Liver (tissue), 9 donors: ENCODE measurements around the gene RAD9A. TPM values are rescaled to one million over a fixed set of nuclear protein-coding genes. Genes with fewer than 3 reads are reported as not detected.
"Not testable (repeated sequence)": the region's sequence is repeated elsewhere in the genome, so short reads cannot be mapped to it uniquely, and the experiment has no call there.

Experiments
- DNase-seq: peaks from one replicate; pipeline ENCODE4 v3.0.0-alpha.2; 2017; ENCODE audit warnings: low spot score
- H3K27ac ChIP-seq, 2 donors: one replicate each; pipeline ENCODE4 v1.7.0; 2013; ENCODE audit warnings: inconsistent platforms in 2 of 2, low read length in 2 of 2, control low read depth in 1 of 2, low read depth in 1 of 2, mild to moderate bottlenecking in 1 of 2
- H3K27me3 ChIP-seq, 4 donors: one replicate each; pipeline versions ENCODE4 v1.6.1 to v1.7.0; 2013; ENCODE audit warnings: low read length in 3 of 4, inconsistent platforms in 1 of 4, mild to moderate bottlenecking in 1 of 4, moderate library complexity in 1 of 4; ENCODE audit not compliant: control insufficient read depth in 4 of 4, insufficient read depth in 4 of 4
- H3K36me3 ChIP-seq, 4 donors: one replicate each; pipeline versions ENCODE4 v1.6.1 to v1.7.0; 2013; ENCODE audit warnings: low read length in 3 of 4, mild to moderate bottlenecking in 3 of 4, low read depth in 1 of 4, moderate library complexity in 1 of 4; ENCODE audit not compliant: control insufficient read depth in 4 of 4, insufficient read depth in 3 of 4
- H3K4me1 ChIP-seq, 4 donors: one replicate each; pipeline versions ENCODE4 v1.6.1 to v1.7.0; 2013; ENCODE audit warnings: low read length in 3 of 4, mild to moderate bottlenecking in 3 of 4, moderate library complexity in 1 of 4; ENCODE audit not compliant: control insufficient read depth in 4 of 4, insufficient read depth in 4 of 4
- H3K4me3 ChIP-seq, 3 donors: one replicate each; pipeline versions ENCODE4 v1.6.1 to v1.7.0; 2013; ENCODE audit warnings: low read length in 3 of 3, control low read depth in 1 of 3, low read depth in 1 of 3, mild to moderate bottlenecking in 1 of 3
- H3K9ac ChIP-seq, 2 donors: one replicate each; pipeline ENCODE4 v1.7.0; 2013; ENCODE audit warnings: low read length in 2 of 2, mild to moderate bottlenecking in 2 of 2, moderate library complexity in 2 of 2, control low read depth in 1 of 2, low read depth in 1 of 2
- H3K9me3 ChIP-seq, 4 donors: one replicate each; pipeline versions ENCODE4 v1.6.1 to v1.7.0; 2013; ENCODE audit warnings: low read length in 3 of 4; ENCODE audit not compliant: control insufficient read depth in 4 of 4
- ATF3 ChIP-seq: IDR thresholded peaks from 2 replicates; pipeline ENCODE4 v1.6.1; 2016; ENCODE audit warnings: antibody characterized with exemption
- CTCF ChIP-seq: fragments of 150-350 bp; IDR thresholded peaks from 2 replicates; pipeline ENCODE4 v1.5.1; 2017; ENCODE audit warnings: improper control_type of control experiment, low read depth, low read length; ENCODE audit not compliant: missing input control
- EGR1 ChIP-seq, 2 donors: IDR thresholded peaks; 2 replicates each; pipeline ENCODE4 v1.6.1; 2016 to 2018; ENCODE audit warnings: antibody characterized with exemption in 2 of 2, low read depth in 2 of 2
- HNF4G ChIP-seq: IDR thresholded peaks from 2 replicates; pipeline ENCODE4 v1.6.1; 2016; ENCODE audit warnings: antibody characterized with exemption
- JUND ChIP-seq, 2 donors: IDR thresholded peaks; 2 replicates each; pipeline ENCODE4 v1.6.1; 2016; ENCODE audit warnings: antibody characterized with exemption in 2 of 2
- RAD21 ChIP-seq, 2 donors: IDR thresholded peaks; 2 replicates each; pipeline ENCODE4 v1.6.1; 2016; ENCODE audit warnings: antibody characterized with exemption in 2 of 2, mild to moderate bottlenecking in 2 of 2
- REST ChIP-seq: IDR thresholded peaks from 2 replicates; pipeline ENCODE4 v1.6.1; 2016; ENCODE audit warnings: antibody characterized with exemption, mild to moderate bottlenecking
- RXRA ChIP-seq, 2 donors: IDR thresholded peaks; 2 replicates each; pipeline ENCODE4 v1.6.1; 2017 to 2018; ENCODE audit warnings: antibody characterized with exemption in 2 of 2, mild to moderate bottlenecking in 1 of 2
- SP1 ChIP-seq: IDR thresholded peaks from 2 replicates; pipeline ENCODE4 v1.6.1; 2018; ENCODE audit warnings: antibody characterized with exemption, mild to moderate bottlenecking
- TAF1 ChIP-seq: conservative IDR thresholded peaks from 2 replicates; pipeline ENCODE4 v1.6.1; 2016; ENCODE audit warnings: antibody characterized with exemption, mild to moderate bottlenecking
- WGBS: extraction: QIAGEN DNeasy Blood & Tissue Kit; methylation state at CpG from one replicate; pipeline ENCODE4 v1.1.7; 2013; 5-methylcytosine and 5-hydroxymethylcytosine counted together
- polyA plus RNA-seq, 2 donors: library from polyadenylated mRNA; stranded (reverse) in 1 of 2; unstranded in 1 of 2; fragments of 200-250 nt in 1 of 2; fragments of >200 nt in 1 of 2; fragmentation: Nextera tagmentation in 1 of 2; extraction: Ambion mirVana in 1 of 2; gene quantifications; one replicate each; pipeline versions ENCODE4 v1.2.1 to v1.2.3, GENCODE V29; 2013 to 2015
- total RNA-seq, 2 donors: library from RNA; depleted of rRNA; stranded (reverse); fragments of >200 nt; gene quantifications; one replicate each; pipeline ENCODE4 v1.2.3, GENCODE V29; 2014
- donor health status: healthy.
- donor health status: healthy.
- donor health status: healthy.
- donor health status: healthy.
- donor health status: healthy.

The RAD9A gene
- total and polyA plus RNA-seq, 4 donors, result 4.5 to 8.6 (median 5.6) TPM

- peaks cover 11 to 32% (median 19%) of the 10 kb centered on the region in 4 donors for H3K4me1 ChIP-seq
- DNase-seq, H3K27me3 ChIP-seq, H3K9me3 ChIP-seq: not testable (repeated sequence)
- H3K4me3 ChIP-seq, result peak overlapping the region; percentile 16 to 54 (median 23)
- H3K36me3 ChIP-seq, result peaks cover 9 to 22% (median 18%) of the 10 kb centered on the region in 4 donors
- peak in 1 of 2 donors; percentile 18 for TF ChIP-seq RXRA (IDR thresholded peaks at IDR 0.05)
- TF ChIP-seq REST, result peak; percentile 16
- 57% methylated on average over 19 of the region's 19 CpGs for WGBS
- peak overlapping the region in 1 of 2 donors; percentile 74 for H3K9ac ChIP-seq
- peak overlapping the region; percentile 82 to 84 for H3K27ac ChIP-seq
These were observed 10.5 kb downstream of the RAD9A start for GRCh38 chr11:67402192-67402839.

GRCh38 chr11:67403085-67403484 lies 11.3 kb downstream of the RAD9A start:
- H3K9ac ChIP-seq, H3K27me3 ChIP-seq, H3K9me3 ChIP-seq, H3K4me3 ChIP-seq, DNase-seq: not testable (repeated sequence)
- peaks cover 11 to 29% (median 19%) of the 10 kb centered on the region in 4 donors for H3K4me1 ChIP-seq
- H3K36me3 ChIP-seq, result peaks cover 5 to 15% (median 11%) of the 10 kb centered on the region in 4 donors
- peak overlapping the region in 1 of 2 donors; percentile 5 for H3K27ac ChIP-seq
- 96% methylated on average over 9 of the region's 9 CpGs for WGBS

GRCh38 chr11:67404515-67405195 lies 12.9 kb downstream of the RAD9A start:
- Histone ChIP-seq H3K27me3 (no peaks in the 10 kb centered on the region), H3K36me3 (no peaks in the 10 kb centered on the region), H3K9me3 (no peaks in the 10 kb centered on the region), H3K27ac (peak overlapping the region; percentile 20 to 59), H3K4me3 (peak overlapping the region in 1 of 3 donors; percentile 22), H3K9ac (no peak overlapping the region), H3K4me1 (peaks cover 11 to 23% (median 17%) of the 10 kb centered on the region in 4 donors)
- no peak for DNase-seq
- TF ChIP-seq TAF1, result no peak
- TF ChIP-seq EGR1 (IDR thresholded peaks at IDR 0.05; ENCODE audit: low read depth in 2 of 2), result peak in 1 of 2 donors; percentile 22
- WGBS, result 74% methylated on average over 13 of the region's 13 CpGs

GRCh38 chr11:67405196-67405567 lies 13.4 kb downstream of the RAD9A start:
- Histone ChIP-seq H3K9ac (no peak overlapping the region), H3K27me3 (no peaks in the 10 kb centered on the region), H3K9me3 (no peaks in the 10 kb centered on the region), H3K27ac (peak overlapping the region; percentile 20 to 59), H3K4me1 (peaks cover 9 to 20% (median 15%) of the 10 kb centered on the region in 4 donors), H3K36me3 (no peaks in the 10 kb centered on the region), H3K4me3 (no peak overlapping the region)
- WGBS, result 88% methylated on average over 6 of the region's 6 CpGs
- no peak for DNase-seq
- TF ChIP-seq HNF4G, result no peak
- no peak for TF ChIP-seq EGR1 (IDR thresholded peaks at IDR 0.05; ENCODE audit: low read depth in 2 of 2)
- TF ChIP-seq SP1, result no peak
- TF ChIP-seq ATF3, result no peak
- TF ChIP-seq TAF1, result no peak
- no peak for TF ChIP-seq REST
- TF ChIP-seq CTCF, result no peak
- TF ChIP-seq JUND (IDR thresholded peaks at IDR 0.05), result no peak
- TF ChIP-seq RAD21 (IDR thresholded peaks at IDR 0.05), result no peak
- no peak for TF ChIP-seq RXRA (IDR thresholded peaks at IDR 0.05)
